ENCODE data around the gene WDTC1.
A peak's percentile ranks its signal among the peaks of the same experiment; 100 is the strongest.
"Not testable (repeated sequence)": the region's sequence is repeated elsewhere in the genome, so short reads cannot be mapped to it uniquely, and the experiment has no call there.

Gene WDTC1

GRCh38 chr1:27246194-27246593 is 11.8 kb downstream of the WDTC1 start:
- no peak for DNase-seq (ENCODE audit: low read depth)

- DNase-seq (ENCODE audit: low read depth): no peak
Observed at GRCh38 chr1:27253596-27253995, 19.2 kb downstream of the WDTC1 start.

- no peak for DNase-seq (ENCODE audit: low read depth)
Observed at GRCh38 chr1:27255136-27255535, 20.7 kb downstream of the WDTC1 start.

- no peak for DNase-seq (ENCODE audit: low read depth)
Observed at GRCh38 chr1:27257155-27257554, 22.7 kb downstream of the WDTC1 start.

- DNase-seq (ENCODE audit: low read depth): no peak
Observed at GRCh38 chr1:27258598-27258997, 24.2 kb downstream of the WDTC1 start.

GRCh38 chr1:27267153-27267552 is 32.7 kb downstream of the WDTC1 start:
- no peak for DNase-seq (ENCODE audit: low read depth)

GRCh38 chr1:27269276-27269675 is 34.8 kb downstream of the WDTC1 start:
- DNase-seq (ENCODE audit: low read depth): no peak

- DNase-seq (ENCODE audit: low read depth): no peak
Observed at GRCh38 chr1:27274204-27274603, 39.8 kb downstream of the WDTC1 start.

- DNase-seq (ENCODE audit: low read depth): no peak
Observed at GRCh38 chr1:27275696-27276095, 41.3 kb downstream of the WDTC1 start.

- peak; percentile 76 for DNase-seq (ENCODE audit: low read depth)
Observed at GRCh38 chr1:27284425-27285273, 50.2 kb downstream of the WDTC1 start.

GRCh38 chr1:27285274-27285660 is 50.8 kb downstream of the WDTC1 start:
- DNase-seq (ENCODE audit: low read depth): no peak

- DNase-seq (ENCODE audit: low read depth): not testable (repeated sequence)
Observed at GRCh38 chr1:27285821-27286220, 51.4 kb downstream of the WDTC1 start.

GRCh38 chr1:27289125-27289524 is 54.7 kb downstream of the WDTC1 start:
- DNase-seq (ENCODE audit: low read depth): not testable (repeated sequence)

GRCh38 chr1:27290581-27290980 is 56.1 kb downstream of the WDTC1 start:
- DNase-seq (ENCODE audit: low read depth): no peak

- DNase-seq (ENCODE audit: low read depth): no peak
Observed at GRCh38 chr1:27292106-27292505, 57.7 kb downstream of the WDTC1 start.

GRCh38 chr1:27293915-27294314 is 59.5 kb downstream of the WDTC1 start:
- DNase-seq (ENCODE audit: low read depth): no peak

- peak; percentile 50 for DNase-seq (ENCODE audit: low read depth)
Observed at GRCh38 chr1:27296773-27297291, 62.4 kb downstream of the WDTC1 start.

- no peak for DNase-seq (ENCODE audit: low read depth)
Observed at GRCh38 chr1:27297903-27298302, 63.5 kb downstream of the WDTC1 start.

GRCh38 chr1:27298632-27299384 is 64.4 kb downstream of the WDTC1 start:
- no peak for DNase-seq (ENCODE audit: low read depth)

GRCh38 chr1:27299385-27300271 is 65.2 kb downstream of the WDTC1 start:
- no peak for DNase-seq (ENCODE audit: low read depth)

- DNase-seq (ENCODE audit: low read depth): peak; percentile 62
Observed at GRCh38 chr1:27300341-27301051, 66.1 kb downstream of the WDTC1 start.
